ENCODE data around the gene CIT.

DNA sequence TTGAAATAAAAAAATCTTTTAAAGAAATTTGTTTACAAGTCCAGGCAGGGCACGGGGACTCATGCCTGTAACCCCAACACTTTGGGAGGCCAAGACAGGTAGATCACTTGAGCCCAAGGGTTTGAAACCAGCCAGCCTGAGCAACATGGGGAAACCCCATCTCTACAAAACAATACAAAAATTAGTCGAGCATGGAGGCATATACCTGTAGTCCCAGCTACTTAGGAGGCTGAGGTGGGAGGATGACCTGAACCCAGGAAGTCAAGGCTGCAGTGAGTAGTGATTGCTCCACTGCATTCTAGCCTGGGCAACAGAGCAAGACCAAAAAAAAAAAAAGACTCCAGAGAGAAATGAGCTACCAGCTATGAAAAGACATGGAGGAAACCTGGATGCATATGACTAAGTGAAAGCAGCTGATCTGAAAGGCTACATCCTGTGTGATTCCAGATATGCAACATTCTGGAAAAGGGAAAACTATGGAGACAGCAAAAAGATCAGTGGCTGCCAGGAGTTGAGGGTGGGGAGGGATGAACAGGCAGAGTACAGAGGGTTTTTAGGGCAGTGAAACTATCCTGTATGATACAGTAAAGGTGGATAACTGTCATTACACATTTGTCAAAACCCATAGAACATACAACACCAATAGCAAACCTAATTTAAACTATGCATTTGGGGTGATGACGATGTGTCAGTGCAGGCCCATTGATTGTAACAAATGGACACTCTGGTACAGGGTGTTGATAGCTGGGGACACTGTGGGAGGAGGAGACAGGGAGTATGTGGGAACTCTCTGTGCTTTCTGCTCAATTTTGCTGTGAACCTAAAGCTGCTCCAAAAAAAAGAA is 149.3 kb downstream of the CIT start:
- TF ChIP-seq, protein P1, sequence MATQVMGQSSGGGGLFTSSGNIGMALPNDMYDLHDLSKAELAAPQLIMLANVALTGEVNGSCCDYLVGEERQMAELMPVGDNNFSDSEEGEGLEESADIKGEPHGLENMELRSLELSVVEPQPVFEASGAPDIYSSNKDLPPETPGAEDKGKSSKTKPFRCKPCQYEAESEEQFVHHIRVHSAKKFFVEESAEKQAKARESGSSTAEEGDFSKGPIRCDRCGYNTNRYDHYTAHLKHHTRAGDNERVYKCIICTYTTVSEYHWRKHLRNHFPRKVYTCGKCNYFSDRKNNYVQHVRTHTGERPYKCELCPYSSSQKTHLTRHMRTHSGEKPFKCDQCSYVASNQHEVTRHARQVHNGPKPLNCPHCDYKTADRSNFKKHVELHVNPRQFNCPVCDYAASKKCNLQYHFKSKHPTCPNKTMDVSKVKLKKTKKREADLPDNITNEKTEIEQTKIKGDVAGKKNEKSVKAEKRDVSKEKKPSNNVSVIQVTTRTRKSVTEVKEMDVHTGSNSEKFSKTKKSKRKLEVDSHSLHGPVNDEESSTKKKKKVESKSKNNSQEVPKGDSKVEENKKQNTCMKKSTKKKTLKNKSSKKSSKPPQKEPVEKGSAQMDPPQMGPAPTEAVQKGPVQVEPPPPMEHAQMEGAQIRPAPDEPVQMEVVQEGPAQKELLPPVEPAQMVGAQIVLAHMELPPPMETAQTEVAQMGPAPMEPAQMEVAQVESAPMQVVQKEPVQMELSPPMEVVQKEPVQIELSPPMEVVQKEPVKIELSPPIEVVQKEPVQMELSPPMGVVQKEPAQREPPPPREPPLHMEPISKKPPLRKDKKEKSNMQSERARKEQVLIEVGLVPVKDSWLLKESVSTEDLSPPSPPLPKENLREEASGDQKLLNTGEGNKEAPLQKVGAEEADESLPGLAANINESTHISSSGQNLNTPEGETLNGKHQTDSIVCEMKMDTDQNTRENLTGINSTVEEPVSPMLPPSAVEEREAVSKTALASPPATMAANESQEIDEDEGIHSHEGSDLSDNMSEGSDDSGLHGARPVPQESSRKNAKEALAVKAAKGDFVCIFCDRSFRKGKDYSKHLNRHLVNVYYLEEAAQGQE (IDR thresholded peaks at IDR 0.05; ENCODE audit: insufficient read depth in 1 of 2, low read depth in 2 of 2, low read length in 2 of 2) = no peak
- no peak for TF ChIP-seq POLR2AphosphoS5 (IDR thresholded peaks at IDR 0.05; ENCODE audit: low read depth, low read length)
- TF ChIP-seq SIN3A (IDR thresholded peaks at IDR 0.05; ENCODE audit: borderline replicate concordance, insufficient read depth, low read length) = no peak
- no peak for TF ChIP-seq TAF1 (IDR thresholded peaks at IDR 0.05; ENCODE audit: borderline replicate concordance, insufficient read depth, low read length)
- TF ChIP-seq FOXP2 (optimal IDR thresholded peaks at IDR 0.05; ENCODE audit: borderline replicate concordance, extremely low read depth, extremely low read length, insufficient read depth) = no peak
